Esophagus squamous epithelium (tissue), 4 donors: Measurements from ENCODE around the gene FAM78A.
"Not testable (repeated sequence)": the region's sequence is repeated elsewhere in the genome, so short reads cannot be mapped to it uniquely, and the experiment has no call there.

Experiments
- CTCF ChIP-seq, 6 experiments: fragments of 450-650 bp in 4 of 6; fragments of 200-600 bp in 2 of 6; sonication (generic) in 2 of 6; IDR thresholded peaks; one replicate each; pipeline ENCODE4 v1.5.1; 2016 to 2019; ENCODE audit warnings: antibody characterized with exemption in 6 of 6, mild to moderate bottlenecking in 4 of 6, moderate library complexity in 4 of 6
- POLR2A ChIP-seq, 4 donors: fragments of 450-650 bp; IDR thresholded peaks; one replicate each; pipeline ENCODE4 v1.6.1; 2017; ENCODE audit warnings: antibody characterized with exemption in 4 of 4, mild to moderate bottlenecking in 4 of 4, moderate library complexity in 3 of 4

GRCh38 chr9:131244331-131244730 lies 32.0 kb downstream of the FAM78A start:
- not testable (repeated sequence) for TF ChIP-seq CTCF, POLR2A (IDR thresholded peaks at IDR 0.05)
